ENCODE measurements around the gene SOHLH1.

DNA sequence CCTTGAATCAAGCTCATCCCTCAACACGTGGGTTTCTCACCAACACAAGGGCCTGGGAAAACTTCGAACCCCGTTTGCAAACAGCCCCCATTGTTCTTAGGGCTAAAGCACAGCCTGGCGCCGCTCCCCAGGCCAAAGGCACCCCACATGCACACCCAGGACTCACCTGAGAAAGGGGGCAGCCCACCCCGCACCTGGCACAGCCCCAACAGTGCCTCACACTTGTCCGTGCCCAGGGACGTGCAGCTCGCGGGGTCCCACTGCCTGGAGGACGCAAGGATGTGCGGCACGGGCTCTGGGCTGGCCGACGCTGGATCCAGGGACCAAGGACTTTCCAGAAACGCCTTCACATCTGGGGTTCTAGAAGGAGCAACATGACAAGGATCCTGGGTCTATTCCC lies 2.8 kb downstream of the SOHLH1 start:
- TF ChIP-seq, protein P1, sequence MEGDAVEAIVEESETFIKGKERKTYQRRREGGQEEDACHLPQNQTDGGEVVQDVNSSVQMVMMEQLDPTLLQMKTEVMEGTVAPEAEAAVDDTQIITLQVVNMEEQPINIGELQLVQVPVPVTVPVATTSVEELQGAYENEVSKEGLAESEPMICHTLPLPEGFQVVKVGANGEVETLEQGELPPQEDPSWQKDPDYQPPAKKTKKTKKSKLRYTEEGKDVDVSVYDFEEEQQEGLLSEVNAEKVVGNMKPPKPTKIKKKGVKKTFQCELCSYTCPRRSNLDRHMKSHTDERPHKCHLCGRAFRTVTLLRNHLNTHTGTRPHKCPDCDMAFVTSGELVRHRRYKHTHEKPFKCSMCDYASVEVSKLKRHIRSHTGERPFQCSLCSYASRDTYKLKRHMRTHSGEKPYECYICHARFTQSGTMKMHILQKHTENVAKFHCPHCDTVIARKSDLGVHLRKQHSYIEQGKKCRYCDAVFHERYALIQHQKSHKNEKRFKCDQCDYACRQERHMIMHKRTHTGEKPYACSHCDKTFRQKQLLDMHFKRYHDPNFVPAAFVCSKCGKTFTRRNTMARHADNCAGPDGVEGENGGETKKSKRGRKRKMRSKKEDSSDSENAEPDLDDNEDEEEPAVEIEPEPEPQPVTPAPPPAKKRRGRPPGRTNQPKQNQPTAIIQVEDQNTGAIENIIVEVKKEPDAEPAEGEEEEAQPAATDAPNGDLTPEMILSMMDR (conservative IDR thresholded peaks at IDR 0.05; ENCODE audit: low read length) = no peak
- no peak for TF ChIP-seq EZH2phosphoT487 (IDR thresholded peaks at IDR 0.05; ENCODE audit: borderline replicate concordance, low read depth, low read length)
